PC-3 (cell line): ENCODE results near the gene TTLL10. TPM values are rescaled to one million over a fixed set of nuclear protein-coding genes. Genes with fewer than 3 reads are reported as not detected.

ENCODE experiments used
- ATAC-seq: fragments of 200-7000 bp; cut with Tn5 transposase; 2 replicates; pipeline ENCODE4 v1.9.1; 2020; ENCODE audit warnings: mild to moderate bottlenecking, moderate library complexity
- BruUV-seq: library from RNA; stranded (reverse); fragments of 400-500 nt; replicated peaks from 2 replicates; lab custom pipeline; 2021; lab: Mats Ljungman, UMichigan
- CTCF ChIA-PET: fragments of 300-600 bp; sonication (Branson Sonifier 250); formaldehyde crosslinking; loops from one replicate; lab custom pipeline; 2022; ENCODE audit warnings: antibody characterized with exemption; lab: Charles Lee
- POLR2A ChIA-PET: fragments of 300-600 bp; sonication (Branson Sonifier 250); formaldehyde crosslinking; loops from one replicate; lab custom pipeline; 2022; ENCODE audit warnings: antibody characterized with exemption; ENCODE audit not compliant: unreplicated experiment; lab: Charles Lee
- DNase-seq: peaks from one replicate; pipeline ENCODE4 v3.0.0-alpha.2; 2015
- H2AFZ ChIP-seq: fragments of 300-600 bp; sonication (generic); 2 replicates; pipeline ENCODE4 v1.6.0; 2016; ENCODE audit warnings: antibody characterized with exemption, low read length
- H3F3A ChIP-seq: fragments of 300-600 bp; sonication (generic); one replicate; pipeline ENCODE4 v1.6.0; 2017; ENCODE audit warnings: antibody characterized with exemption, low read length, control low read depth, mild to moderate bottlenecking; ENCODE audit not compliant: unreplicated experiment
- H3K27ac ChIP-seq: fragments of 300-600 bp; sonication (generic); 2 replicates; pipeline ENCODE4 v1.5.1; 2016; ENCODE audit warnings: mild to moderate bottlenecking, low read length
- H3K27me3 ChIP-seq: fragments of 300-600 bp; sonication (generic); 2 replicates; pipeline ENCODE4 v1.6.1; 2016; ENCODE audit warnings: low read length, mixed read lengths
- H3K36me3 ChIP-seq: fragments of 300-600 bp; sonication (generic); 2 replicates; pipeline ENCODE4 v1.6.1; 2016; ENCODE audit warnings: low read depth, mixed run types, low read length, mixed read lengths
- H3K4me1 ChIP-seq: fragments of 300-600 bp; sonication (generic); 2 replicates; pipeline ENCODE4 v1.5.1; 2016; ENCODE audit warnings: low read length; ENCODE audit not compliant: insufficient read depth
- H3K4me2 ChIP-seq: fragments of 300-600 bp; sonication (generic); 2 replicates; pipeline ENCODE4 v1.6.0; 2016; ENCODE audit warnings: low read length
- H3K4me3 ChIP-seq: fragments of 300-600 bp; sonication (generic); 2 replicates; pipeline ENCODE4 v1.5.1; 2016; ENCODE audit warnings: mild to moderate bottlenecking, low read length, mixed read lengths
- H3K79me2 ChIP-seq: fragments of 300-600 bp; sonication (generic); 2 replicates; pipeline ENCODE4 v1.6.1; 2017; ENCODE audit warnings: low read length, mixed read lengths
- H3K9ac ChIP-seq: fragments of 300-600 bp; sonication (generic); 2 replicates; pipeline ENCODE4 v1.6.0; 2016; ENCODE audit warnings: mild to moderate bottlenecking, low read length
- H3K9me2 ChIP-seq: fragments of 300-600 bp; sonication (generic); replicated peaks from 2 replicates; pipeline ENCODE4 v1.6.1; 2016; ENCODE audit warnings: mixed run types, low read length, mixed read lengths
- H3K9me3 ChIP-seq: fragments of 300-600 bp; sonication (generic); 2 replicates; pipeline ENCODE4 v1.6.1; 2016; ENCODE audit warnings: low read length, mixed read lengths
- H4K20me1 ChIP-seq: fragments of 300-600 bp; sonication (generic); 2 replicates; pipeline ENCODE4 v1.6.1; 2016; ENCODE audit warnings: low read length, mixed read lengths
- CTCF ChIP-seq: fragments of 300-600 bp; sonication (generic); conservative IDR thresholded peaks from 2 replicates; pipeline ENCODE4 v1.5.1; 2017; ENCODE audit warnings: antibody characterized with exemption, low read depth, mild to moderate bottlenecking, low read length
- EZH2 ChIP-seq: fragments of 300-600 bp; sonication (generic); IDR thresholded peaks from one replicate; pipeline ENCODE4 v1.6.1; 2017; ENCODE audit warnings: antibody characterized with exemption, mild to moderate bottlenecking, low read length; ENCODE audit not compliant: unreplicated experiment
- EZH2phosphoT487 ChIP-seq: fragments of 300-600 bp; sonication (generic); IDR thresholded peaks from 2 replicates; pipeline ENCODE4 v1.6.1; 2018; ENCODE audit warnings: mild to moderate bottlenecking, antibody characterized with exemption, low read length, borderline replicate concordance
- intact Hi-C: fragments of 100-400 bp; cut with micrococcal nuclease; formaldehyde crosslinking; loops from 2 replicates; pipeline ENCODE4 v1.9.0; 2023
- total RNA-seq: library from RNA; depleted of rRNA; stranded (reverse); fragments of >200 nt; gene quantifications from 2 replicates; pipeline ENCODE4 v1.2.3, GENCODE V29; 2014

Gene TTLL10
- total RNA-seq, 1 experiment from 2014 or later, result 0.36 TPM

DNA sequence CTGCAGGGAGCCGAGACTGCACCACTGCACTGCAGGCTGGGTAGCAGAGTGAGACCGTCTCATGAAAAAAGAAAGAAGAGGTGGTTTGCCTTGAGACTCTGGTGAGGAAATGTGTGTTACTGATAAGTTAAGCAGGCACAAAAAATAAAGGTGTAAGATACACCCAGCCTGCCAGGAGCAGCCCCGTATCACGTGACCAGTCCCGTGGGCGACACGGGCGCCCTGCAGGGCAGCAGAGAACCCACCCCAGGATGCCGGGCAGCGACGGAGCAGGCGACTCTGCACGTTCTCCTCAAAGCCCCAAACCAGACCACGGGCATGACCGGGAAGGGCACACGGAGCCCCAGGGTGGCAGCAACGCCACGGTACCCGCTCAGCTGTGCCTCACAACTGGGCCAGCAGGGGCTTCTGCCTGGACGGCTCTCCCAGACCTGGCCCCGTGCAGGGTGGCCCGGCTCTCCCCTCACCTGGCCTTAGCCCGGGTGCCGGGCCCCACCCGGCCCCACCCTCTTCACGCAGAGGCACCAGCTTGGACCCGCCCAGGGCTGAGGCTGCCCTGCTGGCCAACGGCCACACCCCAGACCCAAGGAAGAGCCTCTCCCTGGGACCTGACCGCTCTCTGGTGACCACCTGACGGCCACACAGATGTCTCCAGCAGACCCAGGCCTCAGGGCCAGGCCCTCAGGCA is 48.4 kb downstream of the TTLL10 start:
- no peak for TF ChIP-seq EZH2
- no peak for TF ChIP-seq EZH2phosphoT487
- TF ChIP-seq CTCF, result no peak
- H3F3A ChIP-seq, result no peaks in the 10 kb centered on the region
- ATAC-seq, result no peak
- no peak overlapping the region for H3K9ac ChIP-seq
- no TSS peak for BruUV-seq
- intact Hi-C loops, result no loop called here
- H3K4me1 ChIP-seq, result no peaks in the 10 kb centered on the region
- no peak overlapping the region for H3K27ac ChIP-seq
- no peaks in the 10 kb centered on the region for H3K9me2 ChIP-seq
- ChIA-PET CTCF (no interaction called here), POLR2A (no interaction called here)
- no peak overlapping the region for H3K4me2 ChIP-seq
- no peak for DNase-seq
- no peaks in the 10 kb centered on the region for H4K20me1 ChIP-seq
- H3K27me3 ChIP-seq, result no peaks in the 10 kb centered on the region
- H3K36me3 ChIP-seq, result peaks cover 53% of the 10 kb centered on the region; the same call in 1 of the 2 replicates
- no peak overlapping the region for H2AFZ ChIP-seq
- no peak overlapping the region for H3K4me3 ChIP-seq
- H3K9me3 ChIP-seq, result no peaks in the 10 kb centered on the region
- H3K79me2 ChIP-seq, result peaks cover 27% of the 10 kb centered on the region

DNA sequence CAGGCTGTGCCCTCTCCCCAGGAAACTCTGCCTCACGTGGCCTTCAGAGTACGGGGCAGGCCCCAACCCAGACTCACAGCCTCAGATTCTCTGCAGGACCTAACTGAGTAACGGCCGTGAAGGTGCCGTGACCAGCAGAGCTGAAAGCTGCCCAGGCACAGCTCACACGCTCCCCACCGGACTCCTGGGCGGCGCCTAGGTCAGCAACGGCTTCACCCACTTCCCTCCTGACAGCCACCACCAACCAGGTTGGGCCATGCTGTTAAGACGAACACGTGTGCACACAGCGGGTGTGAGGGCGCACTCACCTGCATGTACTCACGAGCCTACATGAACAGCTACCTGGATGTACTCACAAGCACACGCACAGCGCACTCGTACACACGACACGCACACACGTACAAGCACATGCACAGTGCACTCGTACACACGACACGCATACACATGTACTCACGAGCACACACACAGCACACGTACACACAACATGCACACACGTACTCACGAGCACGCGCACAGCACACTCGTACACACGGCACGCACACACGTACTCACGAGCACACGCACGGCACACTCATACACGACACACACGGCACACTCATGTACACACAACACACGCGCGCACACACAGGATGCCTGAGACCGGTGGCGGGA is 49.0 kb downstream of the TTLL10 start:
- POLR2A ChIA-PET, result no interaction called here
- H3K9ac ChIP-seq, result no peak overlapping the region
- H3K4me2 ChIP-seq, result no peak overlapping the region
- intact Hi-C loops, result no loop called here
- H3F3A ChIP-seq, result no peaks in the 10 kb centered on the region
- ATAC-seq (no peak), DNase-seq (no peak)
- peaks cover 53% of the 10 kb centered on the region for H3K36me3 ChIP-seq
- no peaks in the 10 kb centered on the region for H3K9me3 ChIP-seq
- TF ChIP-seq EZH2 (no peak), CTCF (no peak), EZH2phosphoT487 (no peak)
- BruUV-seq, result TSS peak; percentile 4
- no peaks in the 10 kb centered on the region for H4K20me1 ChIP-seq
- H3K27me3 ChIP-seq, result no peaks in the 10 kb centered on the region
- no peak overlapping the region for H3K4me3 ChIP-seq
- H3K4me1 ChIP-seq, result no peaks in the 10 kb centered on the region
- peaks cover 32% of the 10 kb centered on the region for H3K79me2 ChIP-seq
- CTCF ChIA-PET, result no interaction called here
- no peaks in the 10 kb centered on the region for H3K9me2 ChIP-seq
- no peak overlapping the region for H3K27ac ChIP-seq
- H2AFZ ChIP-seq, result no peak overlapping the region

- TF ChIP-seq CTCF (no peak), EZH2phosphoT487 (no peak), EZH2 (no peak)
- ChIA-PET CTCF (no interaction called here), POLR2A (no interaction called here)
- H3K27ac ChIP-seq, result no peak overlapping the region
- no peaks in the 10 kb centered on the region for H3K9me2 ChIP-seq
- no peaks in the 10 kb centered on the region for H3K9me3 ChIP-seq
- H3K36me3 ChIP-seq, result peaks cover 53% of the 10 kb centered on the region
- no peaks in the 10 kb centered on the region for H3K27me3 ChIP-seq
- ATAC-seq (no peak), DNase-seq (no peak)
- no peaks in the 10 kb centered on the region for H3K4me1 ChIP-seq
- 0 out of 2 replicates have a peak, but pooled peaks cover 1% of the 10 kb centered on the region for H4K20me1 ChIP-seq
- no peaks in the 10 kb centered on the region for H3F3A ChIP-seq
- H3K4me3 ChIP-seq, result no peak overlapping the region
- no peak overlapping the region for H2AFZ ChIP-seq
- BruUV-seq, result no TSS peak
- intact Hi-C loops, result no loop called here
- H3K4me2 ChIP-seq, result no peak overlapping the region
- no peak overlapping the region for H3K9ac ChIP-seq
- peaks cover 38% of the 10 kb centered on the region for H3K79me2 ChIP-seq
Observed at GRCh38 chr1:1223321-1223720, 49.6 kb downstream of the TTLL10 start.
